HG03565 (cell line): ENCODE measurements around the gene PHF3.

ENCODE experiments used
- ATAC-seq: cut with Tn5 transposase; IDR thresholded peaks from one replicate; pipeline ENCODE4 v1.9.1; 2021; ENCODE audit warnings: mild to moderate bottlenecking, moderate library complexity; ENCODE audit not compliant: unreplicated experiment

PHF3 gene

DNA sequence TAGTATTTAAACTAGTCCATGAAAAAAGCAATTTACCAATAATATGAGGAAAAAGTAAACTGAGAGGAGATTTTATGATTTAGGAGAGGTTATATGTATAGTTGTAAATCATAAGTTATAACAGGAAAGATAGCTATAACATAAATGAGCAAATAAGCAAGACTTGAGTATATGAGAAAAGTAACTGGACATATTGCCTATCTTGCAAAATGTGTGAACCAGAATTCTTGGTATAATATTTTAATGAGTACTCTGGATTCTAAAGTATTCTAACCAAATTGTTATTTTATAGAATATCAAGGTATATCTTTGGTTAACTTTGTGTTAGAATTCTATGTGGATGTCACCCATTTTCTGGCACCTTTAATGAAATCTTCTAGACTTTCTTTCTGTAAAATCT is 124.6 kb downstream of the PHF3 start:
- no peak for ATAC-seq

DNA sequence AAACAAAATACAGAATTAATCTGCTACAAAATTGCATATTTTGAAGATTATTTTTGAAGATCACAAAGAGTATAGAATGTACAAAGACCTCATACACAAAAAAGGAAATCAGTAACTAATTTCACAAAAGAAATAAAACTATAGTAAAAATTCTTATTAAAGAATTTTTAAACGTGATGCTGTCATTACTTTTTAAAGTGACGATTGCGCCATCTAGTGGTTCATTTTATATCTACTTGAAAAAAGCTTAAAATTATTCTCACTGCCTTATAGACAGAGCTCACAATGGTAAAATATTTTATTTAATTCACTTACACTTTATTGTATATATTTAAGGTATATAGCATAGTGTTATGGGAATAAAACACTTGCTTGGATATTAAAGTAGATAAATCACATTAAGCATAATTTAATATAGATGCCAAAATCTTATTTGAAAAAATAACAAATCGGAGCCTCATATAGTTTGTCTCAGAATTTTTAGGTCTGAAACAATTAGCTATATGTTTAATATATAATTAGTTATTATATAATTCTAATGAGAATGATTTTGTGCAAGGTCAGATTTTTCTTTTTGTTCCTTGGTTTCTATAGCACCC is 128.8 kb downstream of the PHF3 start:
- no peak for ATAC-seq
